IPS-NIHi11 (cell line): ENCODE results near the gene ADGRV1.
"Not testable (repeated sequence)": the region's sequence is repeated elsewhere in the genome, so short reads cannot be mapped to it uniquely, and the experiment has no call there.

ENCODE experiments used
- DNase-seq: peaks from one replicate; pipeline ENCODE4 v3.0.0; 2012; ENCODE audit warnings: mixed read lengths, low spot score

The ADGRV1 gene

DNA sequence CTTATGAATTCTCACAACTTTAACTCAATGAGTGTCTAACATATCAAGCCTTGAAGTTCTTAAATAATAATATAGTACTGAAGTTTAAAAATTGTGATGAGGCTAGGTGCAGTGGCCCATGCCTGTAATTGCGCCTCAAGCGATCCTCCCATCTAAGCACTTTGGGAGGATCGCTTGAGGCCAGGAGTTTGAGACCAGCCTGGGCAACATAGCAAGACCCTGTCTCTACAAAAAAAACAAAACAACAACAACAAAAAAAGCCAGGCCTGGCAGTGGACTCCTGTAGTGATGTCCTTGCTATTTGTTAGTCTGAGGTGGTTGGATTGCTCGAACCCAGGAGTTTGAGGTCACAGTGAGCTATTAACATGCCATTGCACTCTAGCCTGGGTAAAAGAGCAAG, 98.4 kb downstream of the ADGRV1 start:
- DNase-seq, result no peak

- no peak for DNase-seq
These were observed 99.2 kb downstream of the ADGRV1 start for GRCh38 chr5:90657788-90658187.

- DNase-seq, result no peak
These were observed 100.0 kb downstream of the ADGRV1 start for GRCh38 chr5:90658620-90659019.

GRCh38 chr5:90668079-90668565, 109.5 kb downstream of the ADGRV1 start:
- not testable (repeated sequence) for DNase-seq

- no peak for DNase-seq
These were observed 116.6 kb downstream of the ADGRV1 start for GRCh38 chr5:90675222-90675621.

- DNase-seq, result no peak
These were observed 122.4 kb downstream of the ADGRV1 start for GRCh38 chr5:90680921-90681563.

DNA sequence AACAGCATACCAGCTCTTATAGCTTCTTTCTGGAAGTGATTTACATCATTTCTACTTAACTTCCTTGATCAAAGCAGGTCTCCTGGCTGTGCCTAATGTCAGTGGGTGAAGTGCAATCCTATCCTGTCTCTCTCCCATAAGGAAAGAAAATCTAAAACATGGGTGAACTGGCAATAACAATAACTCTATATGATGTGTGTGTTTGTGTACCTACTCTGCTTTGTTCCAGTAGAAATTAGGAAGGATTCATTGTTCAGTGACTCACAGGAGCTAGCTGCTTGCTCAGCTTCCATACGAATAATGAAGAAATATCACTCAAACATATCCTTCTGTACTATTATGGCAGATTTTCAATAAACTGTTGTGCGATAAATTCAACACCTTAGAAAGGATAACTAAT, 123.7 kb downstream of the ADGRV1 start:
- no peak for DNase-seq

DNA sequence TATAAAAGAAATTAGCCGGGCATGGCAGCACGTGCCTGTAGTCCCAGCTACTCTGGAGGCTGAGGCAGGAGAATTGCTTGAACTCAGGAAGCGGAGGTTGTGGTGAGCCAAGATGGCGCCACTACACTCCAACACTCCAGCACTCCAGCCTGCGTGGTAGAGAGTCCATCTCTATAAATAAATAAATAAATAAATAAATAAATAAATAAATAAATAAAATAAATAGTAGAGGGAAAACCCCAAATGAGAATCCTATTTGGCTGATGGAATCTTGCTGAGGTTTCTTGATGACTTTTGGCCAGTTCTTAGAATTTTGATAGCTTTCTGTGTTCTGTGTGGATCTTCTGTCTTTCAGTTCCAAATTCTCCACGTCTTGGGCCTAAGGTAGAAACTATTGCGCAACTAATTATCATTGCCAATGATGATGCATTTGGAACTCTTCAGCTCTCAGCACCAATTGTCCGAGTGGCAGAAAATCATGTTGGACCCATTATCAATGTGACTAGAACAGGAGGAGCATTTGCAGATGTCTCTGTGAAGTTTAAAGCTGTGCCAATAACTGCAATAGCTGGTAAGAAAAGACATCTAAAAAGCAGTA, 126.9 kb downstream of the ADGRV1 start:
- no peak for DNase-seq

DNA sequence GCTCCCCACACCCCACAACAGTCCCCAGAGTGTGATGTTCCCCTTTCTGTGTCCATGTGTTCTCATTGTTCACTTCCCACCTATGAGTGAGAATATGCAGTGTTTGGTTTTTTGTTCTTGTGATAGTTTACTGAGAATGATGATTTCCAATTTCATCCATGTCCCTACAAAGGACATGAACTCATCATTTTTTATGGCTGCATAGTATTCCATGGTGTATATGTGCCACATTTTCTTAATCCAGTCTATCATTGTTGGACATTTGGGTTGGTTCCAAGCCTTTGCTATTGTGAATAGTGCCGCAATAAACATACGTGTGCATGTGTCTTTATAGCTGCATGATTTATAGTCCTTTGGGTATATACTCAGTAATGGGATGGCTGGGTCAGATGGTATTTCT, 127.8 kb downstream of the ADGRV1 start:
- not testable (repeated sequence) for DNase-seq

GRCh38 chr5:90687458-90687857, 128.9 kb downstream of the ADGRV1 start:
- not testable (repeated sequence) for DNase-seq

GRCh38 chr5:90689064-90689463, 130.5 kb downstream of the ADGRV1 start:
- DNase-seq, result peak; percentile 37

DNA sequence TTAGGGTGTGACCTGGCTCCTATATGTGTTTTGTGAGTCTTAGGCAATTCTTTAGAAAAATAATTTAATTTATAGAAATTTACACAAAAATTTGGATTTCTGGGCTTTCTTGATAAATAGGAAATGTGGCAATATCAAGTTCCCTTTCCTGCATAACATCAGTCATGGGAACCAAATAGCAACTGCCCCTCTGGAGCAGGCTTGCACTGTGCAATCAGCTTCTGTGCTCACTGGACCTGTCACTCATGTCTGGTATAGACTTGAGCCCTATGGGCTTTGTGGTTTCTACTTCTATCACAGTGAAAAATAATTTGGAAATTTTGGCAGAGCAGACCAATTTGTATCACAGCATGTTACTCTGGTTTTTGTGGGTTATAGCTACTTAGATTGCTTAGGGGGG, 131.7 kb downstream of the ADGRV1 start:
- DNase-seq, result no peak

- DNase-seq, result no peak
These were observed 132.9 kb downstream of the ADGRV1 start for GRCh38 chr5:90691533-90691932.

- DNase-seq, result no peak
These were observed 137.6 kb downstream of the ADGRV1 start for GRCh38 chr5:90696153-90696552.

GRCh38 chr5:90700299-90700698, 141.7 kb downstream of the ADGRV1 start:
- DNase-seq, result no peak

GRCh38 chr5:90703932-90704331, 145.3 kb downstream of the ADGRV1 start:
- DNase-seq, result no peak

DNA sequence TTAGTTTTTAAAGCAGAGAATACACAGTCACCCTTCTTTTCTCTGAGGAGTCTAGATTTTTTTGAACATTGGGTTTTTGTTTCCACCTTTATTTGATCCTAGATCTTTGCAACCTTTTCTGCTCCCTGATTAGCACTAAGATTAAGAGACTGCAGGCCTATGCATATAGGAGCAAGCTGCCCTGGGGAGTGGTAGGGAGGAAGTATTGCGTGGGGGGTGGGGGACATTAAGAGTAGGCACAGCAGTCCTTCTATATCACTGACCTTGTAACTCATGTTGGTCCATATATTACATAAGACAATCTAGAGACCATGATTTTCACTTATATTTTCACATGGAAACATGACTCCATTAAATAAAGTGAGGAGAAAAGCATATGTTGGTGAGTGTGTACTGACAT, 149.1 kb downstream of the ADGRV1 start:
- no peak for DNase-seq

DNA sequence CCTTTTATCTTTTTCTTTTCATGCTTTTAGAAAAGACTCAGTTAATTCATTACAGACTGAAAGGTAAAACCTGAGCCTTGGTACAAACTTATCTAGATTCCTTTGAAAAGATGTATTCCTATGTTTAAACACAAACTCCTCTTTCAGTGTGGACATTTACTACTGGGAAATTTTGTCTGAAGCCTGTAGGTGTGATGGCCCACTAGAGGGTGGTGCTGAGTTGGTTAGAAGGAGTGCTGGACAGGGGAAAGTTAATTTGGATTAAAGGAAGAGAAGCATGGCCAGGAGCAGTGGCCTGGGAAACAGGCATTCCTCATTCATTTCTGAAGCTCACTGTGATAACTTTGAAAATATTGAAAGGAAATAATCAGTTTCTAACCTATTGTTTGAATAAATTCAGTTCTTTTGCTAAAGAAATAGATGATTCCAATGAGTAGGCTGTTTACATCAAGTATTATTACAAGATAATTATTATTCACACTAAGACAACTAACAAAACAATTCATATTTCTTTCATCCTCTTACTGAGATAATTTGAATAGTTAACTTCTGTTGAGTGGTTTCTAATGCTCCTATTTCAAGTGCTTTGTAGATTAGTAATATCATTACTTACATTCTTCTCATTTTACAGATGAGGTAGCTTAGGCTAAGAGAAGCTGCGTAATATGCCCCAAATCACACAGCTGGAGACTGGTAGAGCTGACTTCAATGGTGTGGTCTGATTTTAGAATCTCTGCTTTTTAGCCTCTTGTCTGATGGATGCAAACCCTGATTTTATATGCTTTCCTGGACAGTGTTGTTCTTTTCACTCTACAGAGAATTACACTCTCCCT, 150.9 kb downstream of the ADGRV1 start:
- peak; percentile 68 for DNase-seq

DNA sequence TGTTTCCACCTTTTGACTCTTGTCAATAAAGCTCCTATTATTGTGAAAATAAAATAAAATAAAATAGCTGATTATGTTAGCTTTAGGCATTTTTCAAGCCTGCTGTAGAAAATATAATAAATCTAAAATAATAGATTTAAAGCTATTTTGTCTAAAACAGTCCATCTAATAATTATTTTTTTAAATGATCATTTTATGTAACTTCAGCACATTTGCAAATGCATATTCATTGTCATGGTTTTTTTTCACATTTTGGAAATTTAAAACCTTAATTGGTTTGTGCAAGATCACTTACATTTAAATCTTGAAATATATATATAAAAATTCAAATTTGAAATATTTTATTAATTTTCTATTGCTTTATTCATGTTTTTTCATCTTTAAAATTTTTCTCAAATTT, 159.8 kb downstream of the ADGRV1 start:
- DNase-seq, result no peak

DNA sequence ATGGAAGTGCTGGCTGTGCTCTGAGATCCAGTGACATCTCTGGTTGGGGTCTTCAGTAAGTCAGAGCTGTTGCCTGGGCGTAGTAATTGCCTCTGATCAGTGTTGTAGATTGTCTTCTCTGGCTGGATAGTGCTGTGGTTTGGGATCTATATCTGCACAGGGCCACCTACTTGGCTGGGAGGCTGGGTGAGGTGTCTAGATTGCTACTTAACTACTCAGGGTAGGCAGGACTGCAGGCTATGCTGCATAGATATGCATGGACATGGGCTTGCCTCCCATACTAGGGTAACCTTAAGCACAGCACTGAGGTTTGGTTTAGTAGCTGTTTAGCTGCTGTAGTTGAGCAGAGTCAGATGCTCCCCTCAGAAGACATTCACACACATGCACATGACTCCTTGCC, 181.0 kb downstream of the ADGRV1 start:
- DNase-seq, result no peak

DNA sequence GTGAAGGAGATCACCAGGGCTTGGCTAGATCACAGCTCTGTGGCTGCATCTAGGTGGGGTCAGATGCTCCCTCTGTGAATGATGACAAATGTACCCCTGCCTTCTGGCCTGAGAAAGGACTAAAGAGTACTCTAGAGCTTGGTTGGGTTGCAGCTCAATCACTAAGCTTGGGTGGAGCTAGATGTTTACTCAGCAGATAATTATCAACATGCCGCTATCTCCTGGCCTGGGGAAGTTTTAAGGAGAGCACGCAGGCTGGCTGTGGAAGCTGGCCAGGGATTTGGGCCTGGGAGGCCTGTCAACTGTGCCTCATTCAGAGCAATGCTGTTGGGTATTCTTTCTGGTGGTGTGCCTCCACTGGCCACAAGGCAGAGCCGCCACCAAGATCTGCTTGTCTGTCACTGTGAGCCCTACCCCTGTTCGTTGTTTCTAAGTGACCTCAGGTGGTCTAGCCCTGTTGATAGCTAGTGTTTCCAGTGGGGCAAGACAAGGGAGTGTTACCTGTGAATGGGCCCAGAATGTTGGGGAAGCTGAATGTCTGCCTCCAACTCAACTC, 181.7 kb downstream of the ADGRV1 start:
- no peak for DNase-seq

GRCh38 chr5:90741022-90741564, 182.5 kb downstream of the ADGRV1 start:
- no peak for DNase-seq
